ENCODE results near the gene LAMA1.

The LAMA1 gene

DNA sequence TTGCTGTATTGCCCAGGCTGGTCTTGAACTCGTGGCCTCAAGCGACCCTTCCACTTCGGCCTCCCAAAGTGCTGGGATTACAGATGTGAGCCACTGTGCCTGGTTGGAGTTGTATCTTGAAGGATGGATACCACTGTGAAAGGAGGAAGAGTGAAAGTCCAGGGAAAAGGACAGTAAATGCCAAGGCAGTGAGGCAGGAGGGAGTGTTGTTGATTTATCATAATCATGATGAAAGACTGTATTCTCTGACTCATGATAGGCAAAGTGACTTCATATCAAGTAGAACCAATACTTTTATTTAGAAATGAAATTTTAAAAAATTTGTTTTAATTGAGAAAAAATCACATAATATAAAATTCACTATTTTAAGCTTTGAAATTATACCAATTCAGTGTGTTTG is 225.8 kb downstream of the LAMA1 start:
- Histone ChIP-seq H3K36me3 (ENCODE audit: control insufficient read depth, insufficient read depth, low read length) (no peaks in the 10 kb centered on the region), H3K27me3 (ENCODE audit: control insufficient read depth, insufficient read depth, low read length) (no peaks in the 10 kb centered on the region), H3K4me3 (ENCODE audit: low read depth, low read length) (no peak overlapping the region), H3K4me1 (ENCODE audit: control insufficient read depth, insufficient read depth, low read length) (no peaks in the 10 kb centered on the region), H3K9me3 (ENCODE audit: control insufficient read depth, insufficient read depth, low read length) (no peaks in the 10 kb centered on the region), H3K9ac (ENCODE audit: low read depth, low read length) (no peak overlapping the region)
